GM10248 (cell line): Measurements from ENCODE around the gene CRYGN.

Experiments used
- CTCF ChIA-PET: fragments of 300-600 bp; sonication (Branson Sonifier 250); formaldehyde crosslinking; extraction: SDS; loops from one replicate; lab custom pipeline; 2021; ENCODE audit warnings: antibody characterized with exemption; lab: Yijun Ruan, JAX
- POLR2A ChIA-PET: fragments of 350-650 bp; sonication (Branson Sonifier 250); formaldehyde crosslinking; extraction: SDS; loops from one replicate; lab custom pipeline; 2020; ENCODE audit warnings: antibody characterized with exemption; lab: Yijun Ruan, JAX
- DNase-seq: peaks from one replicate; pipeline ENCODE4 v3.0.0; 2012; ENCODE audit errors: extremely low spot score
- TF ChIP-seq, protein P1 (sequence below): IDR thresholded peaks from 2 replicates; pipeline ENCODE4 v1.5.1; 2012; ENCODE audit warnings: mild to moderate bottlenecking, low read depth; ENCODE audit errors: extremely low read depth, missing control alignments, control extremely low read depth

Gene CRYGN

DNA sequence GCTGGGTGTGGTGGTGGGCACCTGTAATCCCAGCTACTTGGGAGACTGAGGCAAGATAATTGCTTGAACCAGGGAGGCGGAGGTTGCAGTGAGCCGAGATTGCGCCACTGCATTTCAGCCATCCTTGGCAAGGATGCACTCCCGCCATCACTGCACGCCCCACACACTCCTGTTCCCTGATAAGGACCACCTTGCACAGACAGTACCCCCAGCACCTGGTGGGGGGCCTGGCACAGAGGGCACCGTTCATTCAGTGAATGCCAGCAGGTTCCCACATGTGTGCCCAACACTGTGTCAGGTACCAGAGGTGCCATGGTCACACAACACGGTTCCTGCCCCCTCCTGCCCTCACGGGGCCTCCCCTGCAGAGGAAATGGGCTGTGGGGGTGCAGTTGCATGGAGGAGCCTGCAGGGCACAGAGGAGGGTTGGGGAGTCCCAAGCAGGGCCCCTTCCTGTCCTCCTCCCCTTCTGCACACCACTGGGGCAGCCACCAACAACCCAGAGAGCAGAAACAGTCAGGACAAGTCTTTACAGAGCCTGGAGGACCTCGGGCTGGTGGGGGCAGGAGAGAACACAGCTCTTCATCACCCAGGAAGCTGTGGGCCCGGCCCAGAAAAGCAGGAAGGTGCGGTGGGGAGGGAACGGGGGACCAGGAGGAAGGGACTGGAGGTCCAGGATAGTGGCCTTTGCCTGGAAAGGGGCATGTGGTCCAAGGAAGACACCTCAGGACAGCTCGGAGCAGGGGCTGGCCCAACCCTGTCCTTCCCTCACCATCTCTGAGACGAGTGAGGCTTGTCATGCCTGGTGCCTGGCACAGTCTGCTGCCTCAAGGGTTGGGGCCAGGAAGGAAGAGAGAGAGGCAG, 7.1 kb downstream of the CRYGN start:
- ChIA-PET CTCF (interaction anchor here (1.5 kb wide), 2 partner anchors 15 to 26 kb away, joined by 3 to 6 read pairs; no protein-coding TSS in a partner anchor), POLR2A (no interaction called here)
- TF ChIP-seq, protein P1, sequence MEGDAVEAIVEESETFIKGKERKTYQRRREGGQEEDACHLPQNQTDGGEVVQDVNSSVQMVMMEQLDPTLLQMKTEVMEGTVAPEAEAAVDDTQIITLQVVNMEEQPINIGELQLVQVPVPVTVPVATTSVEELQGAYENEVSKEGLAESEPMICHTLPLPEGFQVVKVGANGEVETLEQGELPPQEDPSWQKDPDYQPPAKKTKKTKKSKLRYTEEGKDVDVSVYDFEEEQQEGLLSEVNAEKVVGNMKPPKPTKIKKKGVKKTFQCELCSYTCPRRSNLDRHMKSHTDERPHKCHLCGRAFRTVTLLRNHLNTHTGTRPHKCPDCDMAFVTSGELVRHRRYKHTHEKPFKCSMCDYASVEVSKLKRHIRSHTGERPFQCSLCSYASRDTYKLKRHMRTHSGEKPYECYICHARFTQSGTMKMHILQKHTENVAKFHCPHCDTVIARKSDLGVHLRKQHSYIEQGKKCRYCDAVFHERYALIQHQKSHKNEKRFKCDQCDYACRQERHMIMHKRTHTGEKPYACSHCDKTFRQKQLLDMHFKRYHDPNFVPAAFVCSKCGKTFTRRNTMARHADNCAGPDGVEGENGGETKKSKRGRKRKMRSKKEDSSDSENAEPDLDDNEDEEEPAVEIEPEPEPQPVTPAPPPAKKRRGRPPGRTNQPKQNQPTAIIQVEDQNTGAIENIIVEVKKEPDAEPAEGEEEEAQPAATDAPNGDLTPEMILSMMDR = no peak
- peak; percentile 71 for DNase-seq

DNA sequence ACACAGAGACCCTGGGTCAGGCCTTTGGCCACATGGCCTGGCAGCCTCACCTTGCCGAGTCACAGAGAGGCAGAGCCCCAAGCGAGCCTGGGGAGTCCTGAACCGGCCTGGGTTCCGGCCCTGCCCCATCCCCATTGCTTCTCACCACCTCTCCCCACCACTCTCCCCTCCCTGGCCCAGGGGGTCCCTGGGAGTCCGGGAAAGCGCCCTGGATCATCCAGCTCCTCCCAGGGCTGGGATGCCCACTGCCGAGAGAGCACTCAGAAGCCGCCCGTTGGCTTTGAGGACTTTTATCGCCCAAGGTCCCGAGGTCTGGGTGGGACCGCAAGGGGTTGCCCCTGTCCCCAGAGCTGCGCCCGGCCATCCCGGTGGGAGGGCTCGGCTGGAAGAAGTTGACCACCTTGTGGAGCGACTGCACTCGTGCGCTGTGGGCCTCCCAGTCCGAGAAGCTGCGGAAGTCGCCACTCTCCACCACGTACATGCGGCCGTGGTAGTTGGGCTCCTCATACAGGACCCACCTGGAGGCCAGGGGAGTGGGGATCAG, 8.1 kb downstream of the CRYGN start:
- POLR2A ChIA-PET = no interaction called here
- CTCF ChIA-PET = interaction anchor here (1.5 kb wide), 2 partner anchors 16 to 25 kb away, joined by 3 to 6 read pairs; no protein-coding TSS in a partner anchor
- TF ChIP-seq, protein P1 = no peak
- DNase-seq = no peak

DNA sequence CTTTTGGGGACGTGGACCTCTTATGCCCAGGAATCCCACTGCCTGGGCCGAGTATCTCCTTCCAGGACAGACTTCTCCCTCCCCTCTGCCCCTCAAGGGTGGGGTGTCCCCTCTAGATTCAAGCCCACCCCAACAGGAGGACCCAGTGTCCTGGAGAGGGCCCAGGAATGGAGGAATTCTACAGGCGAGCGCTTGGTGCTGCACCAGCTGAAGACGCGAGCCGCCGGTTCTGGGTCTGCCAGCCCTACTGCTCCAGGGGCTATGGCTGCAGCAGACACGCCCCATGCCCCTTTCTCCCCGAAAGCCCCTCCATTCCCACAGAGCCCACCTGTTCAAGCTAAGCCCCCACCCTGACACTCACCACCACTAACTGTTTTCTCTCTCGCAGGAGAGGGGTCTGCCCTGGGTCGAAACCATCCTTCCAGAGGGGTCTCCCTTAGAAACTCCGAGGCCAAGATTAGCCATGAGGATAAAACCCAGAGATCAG, 8.6 kb downstream of the CRYGN start:
- CTCF ChIA-PET = interaction anchor here (1.7 kb wide), 1 partner anchor 17 kb away, joined by 10 read pairs; no protein-coding TSS in a partner anchor
- POLR2A ChIA-PET = no interaction called here
- no peak for DNase-seq
- TF ChIP-seq, protein P1 = no peak

DNA sequence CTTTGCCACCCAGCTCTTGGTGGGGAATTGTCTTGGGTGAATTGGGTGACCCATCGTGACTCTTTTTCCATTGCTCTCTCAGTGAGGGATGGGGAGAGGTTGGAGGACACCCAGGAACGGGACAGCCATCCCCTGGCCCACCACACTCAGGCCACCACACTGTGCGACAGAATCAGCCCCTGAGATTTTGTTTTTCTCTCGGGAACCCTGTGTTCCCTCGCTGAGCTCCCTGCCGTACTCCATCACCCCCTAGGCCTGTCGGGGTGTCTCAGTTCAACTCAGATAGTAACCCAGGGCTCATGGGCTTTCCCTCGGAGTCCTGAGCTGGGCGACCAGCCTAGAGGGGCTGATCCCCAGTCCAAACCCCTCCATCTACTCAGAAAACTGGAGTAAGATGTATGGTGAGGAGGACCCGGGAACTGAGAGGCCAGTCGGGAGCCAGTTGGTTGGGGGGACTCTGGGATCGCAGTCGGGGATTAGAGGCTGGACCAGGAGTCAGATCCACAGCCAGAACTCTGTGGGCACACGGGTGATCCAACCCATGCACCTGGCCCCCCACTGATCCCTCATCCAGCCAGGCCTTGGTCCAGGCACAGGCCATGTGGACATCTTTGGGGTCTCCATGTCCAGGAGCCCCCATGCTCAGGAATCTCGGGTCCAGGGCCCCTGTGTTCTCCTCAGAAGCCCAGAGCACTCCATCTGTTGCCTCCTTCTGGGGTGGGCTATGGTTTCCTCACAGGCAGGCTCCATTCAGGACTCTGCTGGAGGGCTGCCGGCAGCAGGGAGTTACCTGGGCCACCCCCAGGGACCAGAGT, 9.3 kb downstream of the CRYGN start:
- TF ChIP-seq, protein P1 = no peak
- ChIA-PET CTCF (interaction anchor here (1.7 kb wide), 1 partner anchor 17 kb away, joined by 10 read pairs; no protein-coding TSS in a partner anchor), POLR2A (no interaction called here)
- DNase-seq = no peak

DNA sequence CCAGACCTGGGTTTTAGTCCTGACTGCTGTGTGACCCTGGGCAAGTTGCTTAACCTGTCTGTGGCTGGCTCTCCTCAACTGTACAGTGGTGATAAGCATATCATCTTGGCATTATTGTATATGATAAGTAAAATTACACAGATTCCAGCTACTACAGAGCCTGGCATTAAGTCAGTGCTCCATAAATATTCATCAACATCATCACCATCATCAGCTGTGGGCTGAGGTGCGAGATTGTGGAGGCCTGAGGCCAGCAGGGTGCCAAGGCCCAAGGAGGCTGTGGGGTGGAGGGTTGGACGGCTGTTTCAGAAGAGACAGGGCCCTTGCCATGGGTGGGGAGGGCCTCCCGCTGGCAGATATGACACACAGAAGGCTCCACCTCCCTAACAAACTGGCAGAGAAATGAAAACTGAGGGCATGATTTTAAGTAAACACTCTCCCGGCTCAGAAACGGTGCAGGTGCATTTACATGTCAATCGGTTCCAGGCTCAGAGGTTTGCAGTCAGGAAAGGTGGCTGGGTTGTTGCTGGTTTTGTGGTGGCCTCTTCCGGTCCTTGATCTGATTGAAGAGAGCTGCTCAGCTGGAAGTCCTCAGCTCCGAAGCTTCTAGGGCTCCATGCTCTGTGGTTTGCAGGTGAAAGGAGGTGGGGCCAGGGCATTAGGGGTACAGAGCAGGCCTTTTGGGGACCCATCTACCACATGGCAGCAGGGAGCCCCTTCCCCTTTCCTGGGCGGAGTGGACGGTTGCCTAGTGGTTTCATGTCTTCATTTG, 10.2 kb downstream of the CRYGN start:
- ChIA-PET CTCF (interaction anchor here (0.6 to 1.7 kb wide), 2 partner anchors 18 to 212 kb away, joined by 3 to 10 read pairs; no protein-coding TSS in a partner anchor), POLR2A (no interaction called here)
- TF ChIP-seq, protein P1 = no peak
- DNase-seq = peak; percentile 60

DNA sequence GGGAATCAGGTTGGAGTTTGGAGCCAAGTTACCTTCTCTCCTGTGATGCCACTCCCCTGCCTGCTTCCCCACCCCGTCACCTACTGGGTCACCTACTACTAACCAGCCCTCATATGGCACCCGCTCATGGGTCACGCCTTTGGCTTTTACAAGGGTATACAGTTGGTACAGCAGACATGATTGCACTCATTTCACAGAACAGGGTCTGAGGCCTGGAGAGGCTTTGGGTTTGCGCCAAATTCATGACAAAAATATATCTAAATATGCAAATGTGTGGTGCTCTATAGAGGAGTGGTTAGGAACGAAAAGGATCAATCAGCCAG, 10.7 kb downstream of the CRYGN start:
- ChIA-PET POLR2A (no interaction called here), CTCF (no interaction called here)
- DNase-seq = no peak
- TF ChIP-seq, protein P1 = no peak
